ENCODE results near the gene TRIB2. TPM values are rescaled to one million over a fixed set of nuclear protein-coding genes. Genes with fewer than 3 reads are reported as not detected.

The TRIB2 gene
- total RNA-seq, 1 donor from 2014 or later = 68.8 TPM

DNA sequence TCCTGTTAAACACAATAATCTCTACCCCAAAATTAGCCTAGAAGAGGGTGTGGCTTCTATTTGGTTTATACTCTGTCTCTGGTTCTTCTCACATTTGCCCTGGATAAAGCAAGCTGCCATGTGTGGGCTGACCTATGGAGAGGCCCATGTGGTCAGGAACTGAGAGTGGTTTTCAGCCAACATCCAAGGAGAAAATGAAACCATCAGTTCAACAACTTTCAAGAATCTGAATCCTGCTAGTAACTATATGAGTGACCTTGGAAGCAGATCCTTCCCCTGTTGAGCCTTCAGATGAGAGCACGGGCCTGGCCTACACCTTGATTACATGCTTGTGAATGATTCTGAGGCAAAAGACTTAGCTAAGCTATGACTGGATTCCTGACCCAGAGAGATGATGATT, 11.5 kb upstream of the TRIB2 start:
- DNase-seq (ENCODE audit: low spot score) = no peak
- no peaks in the 10 kb centered on the region for H3K9me3 ChIP-seq (ENCODE audit: low read depth)
- H3K36me3 ChIP-seq = no peaks in the 10 kb centered on the region
- H3K4me2 ChIP-seq = no peak overlapping the region
- no peaks in the 10 kb centered on the region for H3K36me3 Mint-ChIP-seq
- H3K9me3 Mint-ChIP-seq = peaks cover 1% of the 10 kb centered on the region
- peaks cover 5% of the 10 kb centered on the region for H3K27me3 Mint-ChIP-seq (ENCODE audit: insufficient read depth, low read depth)
- no peaks in the 10 kb centered on the region for H4K20me1 ChIP-seq (ENCODE audit: low read depth)
- H3K79me2 ChIP-seq (ENCODE audit: low read depth) = no peaks in the 10 kb centered on the region
- no peak for TF ChIP-seq EZH2phosphoT487 (IDR thresholded peaks at IDR 0.05)
- TF ChIP-seq, protein P1, sequence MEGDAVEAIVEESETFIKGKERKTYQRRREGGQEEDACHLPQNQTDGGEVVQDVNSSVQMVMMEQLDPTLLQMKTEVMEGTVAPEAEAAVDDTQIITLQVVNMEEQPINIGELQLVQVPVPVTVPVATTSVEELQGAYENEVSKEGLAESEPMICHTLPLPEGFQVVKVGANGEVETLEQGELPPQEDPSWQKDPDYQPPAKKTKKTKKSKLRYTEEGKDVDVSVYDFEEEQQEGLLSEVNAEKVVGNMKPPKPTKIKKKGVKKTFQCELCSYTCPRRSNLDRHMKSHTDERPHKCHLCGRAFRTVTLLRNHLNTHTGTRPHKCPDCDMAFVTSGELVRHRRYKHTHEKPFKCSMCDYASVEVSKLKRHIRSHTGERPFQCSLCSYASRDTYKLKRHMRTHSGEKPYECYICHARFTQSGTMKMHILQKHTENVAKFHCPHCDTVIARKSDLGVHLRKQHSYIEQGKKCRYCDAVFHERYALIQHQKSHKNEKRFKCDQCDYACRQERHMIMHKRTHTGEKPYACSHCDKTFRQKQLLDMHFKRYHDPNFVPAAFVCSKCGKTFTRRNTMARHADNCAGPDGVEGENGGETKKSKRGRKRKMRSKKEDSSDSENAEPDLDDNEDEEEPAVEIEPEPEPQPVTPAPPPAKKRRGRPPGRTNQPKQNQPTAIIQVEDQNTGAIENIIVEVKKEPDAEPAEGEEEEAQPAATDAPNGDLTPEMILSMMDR (IDR thresholded peaks at IDR 0.05) = no peak
- no peak for TF ChIP-seq EZH2 (IDR thresholded peaks at IDR 0.05)
- H3K4me1 ChIP-seq = no peaks in the 10 kb centered on the region
- H3K4me3 Mint-ChIP-seq = no peak overlapping the region
- no peak overlapping the region for H3K4me3 ChIP-seq
- H3F3A ChIP-seq (ENCODE audit: low read depth) = no peaks in the 10 kb centered on the region
- H2AFZ ChIP-seq (replicated peaks) = no peak overlapping the region
- H3K27ac Mint-ChIP-seq = no peak overlapping the region
- H3K27me3 ChIP-seq = no peaks in the 10 kb centered on the region
- no peak overlapping the region for H3K27ac ChIP-seq
- H3K9ac ChIP-seq = no peak overlapping the region
- peaks cover 23% of the 10 kb centered on the region for H3K4me1 Mint-ChIP-seq

DNA sequence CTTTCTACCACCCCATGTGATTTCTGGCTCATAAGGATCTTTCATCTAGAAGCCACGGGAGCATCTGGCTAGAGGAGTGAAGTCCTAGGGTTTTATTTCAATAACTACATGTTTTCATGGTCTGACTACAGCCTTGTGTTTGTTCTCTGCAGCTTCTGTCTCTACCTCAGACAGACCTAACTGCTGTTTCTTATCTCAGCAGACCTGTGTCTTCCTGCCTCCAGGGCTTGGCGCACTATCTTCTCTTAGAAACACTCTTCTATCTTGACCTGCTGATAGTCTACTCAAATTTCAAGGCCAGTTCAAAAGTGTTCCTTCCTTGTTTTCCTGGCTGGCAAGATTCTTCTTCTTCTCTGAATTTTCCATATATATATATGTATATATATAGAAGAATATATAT, 11.0 kb upstream of the TRIB2 start:
- H3F3A ChIP-seq (ENCODE audit: low read depth) = no peaks in the 10 kb centered on the region
- no peaks in the 10 kb centered on the region for H4K20me1 ChIP-seq (ENCODE audit: low read depth)
- peaks cover 1% of the 10 kb centered on the region for H3K9me3 Mint-ChIP-seq
- TF ChIP-seq EZH2 (IDR thresholded peaks at IDR 0.05) (no peak), EZH2phosphoT487 (IDR thresholded peaks at IDR 0.05) (no peak)
- TF ChIP-seq, protein P1 (IDR thresholded peaks at IDR 0.05) = no peak
- H3K36me3 Mint-ChIP-seq = no peaks in the 10 kb centered on the region
- H2AFZ ChIP-seq (replicated peaks) = no peak overlapping the region
- H3K36me3 ChIP-seq = no peaks in the 10 kb centered on the region
- H3K4me3 Mint-ChIP-seq = no peak overlapping the region
- H3K9ac ChIP-seq = no peak overlapping the region
- H3K27me3 Mint-ChIP-seq (ENCODE audit: insufficient read depth, low read depth) = peaks cover 5% of the 10 kb centered on the region
- H3K27ac Mint-ChIP-seq = no peak overlapping the region
- no peak for DNase-seq (ENCODE audit: low spot score)
- no peaks in the 10 kb centered on the region for H3K27me3 ChIP-seq
- H3K27ac ChIP-seq = no peak overlapping the region
- H3K4me1 Mint-ChIP-seq = peaks cover 23% of the 10 kb centered on the region
- H3K9me3 ChIP-seq (ENCODE audit: low read depth) = no peaks in the 10 kb centered on the region
- no peak overlapping the region for H3K4me3 ChIP-seq
- no peak overlapping the region for H3K4me2 ChIP-seq
- no peaks in the 10 kb centered on the region for H3K79me2 ChIP-seq (ENCODE audit: low read depth)
- no peaks in the 10 kb centered on the region for H3K4me1 ChIP-seq

DNA sequence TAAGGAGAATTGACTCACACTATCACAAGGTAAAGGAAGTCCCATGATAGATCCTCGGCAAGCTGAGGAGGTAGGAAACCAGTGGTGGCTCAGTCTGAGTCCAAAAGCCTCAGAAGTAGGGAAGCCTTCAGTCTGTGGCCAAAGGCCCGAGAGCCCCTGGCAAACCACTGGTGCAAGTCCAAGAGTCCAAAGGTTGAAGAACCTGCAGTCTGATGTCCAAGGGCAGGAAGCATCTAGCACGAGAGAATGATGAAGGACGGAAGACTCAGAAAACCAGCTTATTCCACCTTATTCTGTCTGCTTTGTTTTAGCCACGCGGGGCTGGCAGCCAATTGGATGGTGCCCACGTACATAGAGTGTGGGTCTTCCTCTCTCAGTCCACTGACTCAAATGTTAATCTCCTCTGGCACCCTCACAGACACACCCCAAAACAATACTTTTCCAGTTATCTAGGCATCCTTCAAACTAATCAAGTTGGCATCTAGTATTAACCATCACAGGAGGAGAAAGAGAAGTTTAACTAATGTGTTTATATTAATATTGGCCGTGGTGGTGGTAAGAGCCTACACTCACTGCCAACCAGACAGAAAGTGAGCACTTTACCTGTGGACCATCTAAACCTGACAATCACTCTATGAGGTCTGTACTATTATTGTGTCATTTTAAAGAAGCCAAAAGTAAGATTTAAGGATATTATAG, 8.1 kb upstream of the TRIB2 start:
- no peak overlapping the region for H3K4me2 ChIP-seq
- H2AFZ ChIP-seq (replicated peaks) = no peak overlapping the region
- H4K20me1 ChIP-seq (ENCODE audit: low read depth) = no peaks in the 10 kb centered on the region
- no peaks in the 10 kb centered on the region for H3K79me2 ChIP-seq (ENCODE audit: low read depth)
- no peak overlapping the region for H3K4me3 ChIP-seq
- no peaks in the 10 kb centered on the region for H3K4me1 ChIP-seq
- TF ChIP-seq, protein P1 (IDR thresholded peaks at IDR 0.05) = no peak
- no peak for TF ChIP-seq EZH2phosphoT487 (IDR thresholded peaks at IDR 0.05)
- no peak for TF ChIP-seq EZH2 (IDR thresholded peaks at IDR 0.05)
- H3K36me3 Mint-ChIP-seq = no peaks in the 10 kb centered on the region
- H3F3A ChIP-seq (ENCODE audit: low read depth) = no peaks in the 10 kb centered on the region
- H3K36me3 ChIP-seq = no peaks in the 10 kb centered on the region
- no peak overlapping the region for H3K4me3 Mint-ChIP-seq
- H3K4me1 Mint-ChIP-seq = peaks cover 6% of the 10 kb centered on the region
- no peaks in the 10 kb centered on the region for H3K9me3 ChIP-seq (ENCODE audit: low read depth)
- no peaks in the 10 kb centered on the region for H3K27me3 ChIP-seq
- H3K9me3 Mint-ChIP-seq = no peaks in the 10 kb centered on the region
- no peak overlapping the region for H3K27ac Mint-ChIP-seq
- H3K27ac ChIP-seq = no peak overlapping the region
- H3K9ac ChIP-seq = no peak overlapping the region
- no peak for DNase-seq (ENCODE audit: low spot score)
- H3K27me3 Mint-ChIP-seq (ENCODE audit: insufficient read depth, low read depth) = no peaks in the 10 kb centered on the region
